Neural progenitor cell (in vitro differentiated cells): ENCODE data around the gene SYDE2.

ENCODE experiments used
- CTCF ChIP-seq: fragments of 200-600 bp; sonication (generic); IDR thresholded peaks from 2 replicates; pipeline ENCODE4 v1.5.1; 2017; ENCODE audit warnings: antibody characterized with exemption, mild to moderate bottlenecking
- EZH2 ChIP-seq: fragments of 200-600 bp; sonication (generic); IDR thresholded peaks from 2 replicates; pipeline ENCODE4 v1.6.1; 2017; ENCODE audit warnings: antibody characterized with exemption, mild to moderate bottlenecking, moderate library complexity
- EZH2phosphoT487 ChIP-seq: fragments of 200-600 bp; sonication (generic); IDR thresholded peaks from 2 replicates; pipeline ENCODE4 v1.6.1; 2017; ENCODE audit warnings: antibody characterized with exemption

GRCh38 chr1:85135392-85135798, 65.4 kb downstream of the SYDE2 start:
- no peak for TF ChIP-seq CTCF
- TF ChIP-seq EZH2phosphoT487, result no peak
- TF ChIP-seq EZH2, result no peak
